CD4-positive, alpha-beta T cell treated with Interleukin-6 at 100 ng/mL for 8 hours (primary cell): Measurements from ENCODE around the gene TBRG4.
A peak's percentile ranks its signal among the peaks of the same experiment; 100 is the strongest.
"Not testable (repeated sequence)": the region's sequence is repeated elsewhere in the genome, so short reads cannot be mapped to it uniquely, and the experiment has no call there.

Source experiments
- DNase-seq: peaks from one replicate; pipeline ENCODE4 v3.0.0-alpha.2; 2020; ENCODE audit warnings: mixed read lengths, low spot score

TBRG4 gene

DNA sequence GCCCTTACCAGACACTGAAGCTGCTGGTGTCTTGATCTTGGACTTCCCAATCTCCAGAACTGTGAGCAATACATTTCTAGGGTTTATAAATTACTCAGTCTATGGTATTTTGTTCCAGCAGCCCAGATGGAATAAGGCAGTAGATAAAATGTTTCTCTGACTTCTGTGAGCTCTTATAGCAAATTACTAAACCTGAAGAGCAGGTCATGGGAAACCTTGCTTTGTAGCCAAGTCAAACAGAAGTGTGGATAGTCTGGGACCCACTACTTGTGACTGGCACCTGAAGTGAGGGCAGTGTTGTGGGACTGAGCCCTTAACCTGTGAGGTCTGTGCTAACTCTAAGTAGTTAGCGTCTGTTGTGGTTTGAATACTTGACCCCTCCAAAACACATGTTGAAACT, 4.6 kb upstream of the TBRG4 start:
- no peak for DNase-seq

DNA sequence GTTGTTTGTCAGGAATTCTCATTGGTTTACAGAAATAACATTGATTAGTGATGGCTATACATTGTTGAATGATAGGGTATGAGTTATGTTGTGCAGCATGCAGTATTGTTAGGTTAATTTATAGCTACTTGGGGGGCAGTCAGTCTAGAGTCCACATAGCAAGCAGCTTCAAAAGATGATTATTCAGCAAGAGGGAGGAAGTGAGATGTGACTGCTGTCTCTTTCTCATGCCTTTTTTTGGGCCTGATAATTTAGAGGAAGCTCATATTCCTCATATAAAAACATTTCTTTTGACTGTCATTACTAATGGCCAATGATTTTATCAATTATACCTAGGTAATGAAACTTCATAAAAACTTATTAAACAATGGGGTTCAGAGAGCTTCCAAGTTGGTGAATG, 3.4 kb upstream of the TBRG4 start:
- DNase-seq = no peak

- not testable (repeated sequence) for DNase-seq
Measured at GRCh38 chr7:45114257-45114656, 2.8 kb upstream of the TBRG4 start.

GRCh38 chr7:45112648-45113047, 1.2 kb upstream of the TBRG4 start:
- DNase-seq = no peak

DNA sequence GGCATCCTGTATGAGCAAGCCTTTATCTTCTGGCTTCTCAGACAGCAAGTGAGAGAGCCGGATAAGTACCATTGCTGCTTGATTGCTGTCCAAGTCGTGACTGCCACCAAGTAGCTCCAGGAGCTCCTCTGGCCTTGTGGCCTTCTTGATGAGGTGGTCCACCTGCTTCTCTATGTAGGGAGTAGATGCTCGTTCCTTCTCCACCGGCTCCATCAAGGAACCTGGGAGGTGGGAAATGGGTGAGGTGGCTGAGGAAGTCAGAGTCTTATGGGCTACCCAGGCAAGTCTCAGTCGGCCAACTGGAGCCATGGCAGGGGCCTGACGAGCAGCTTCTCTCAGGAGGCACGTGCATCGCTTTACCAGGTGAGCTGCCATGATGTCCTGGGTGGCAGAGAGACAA, 2.6 kb downstream of the TBRG4 start:
- DNase-seq = no peak

DNA sequence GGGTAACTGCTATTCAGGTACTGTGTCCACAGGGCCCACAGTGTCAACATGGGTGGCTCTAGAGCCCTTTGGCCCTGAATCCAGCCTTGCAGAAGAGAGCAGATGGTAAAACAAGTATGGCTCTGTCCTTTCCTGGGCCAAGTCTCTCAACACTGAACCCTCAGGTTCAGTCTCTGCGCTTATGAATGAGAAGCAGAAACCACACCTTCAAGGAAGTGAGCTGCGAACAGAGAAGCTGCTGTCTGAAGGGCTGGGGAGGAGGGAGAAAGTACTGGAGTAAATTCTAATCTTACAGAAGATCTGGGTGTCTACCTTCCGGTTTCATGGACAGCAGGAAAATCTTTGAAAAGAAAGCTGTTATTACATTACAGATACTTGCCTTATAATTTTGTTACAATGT, 4.1 kb downstream of the TBRG4 start:
- no peak for DNase-seq

- no peak for DNase-seq
Measured at GRCh38 chr7:45106820-45107219, 4.7 kb downstream of the TBRG4 start.

- DNase-seq = no peak
Measured at GRCh38 chr7:45105588-45106188, 5.8 kb downstream of the TBRG4 start.

GRCh38 chr7:45104844-45105587, 6.5 kb downstream of the TBRG4 start:
- DNase-seq = no peak

- DNase-seq = no peak
Measured at GRCh38 chr7:45103958-45104843, 7.3 kb downstream of the TBRG4 start.

DNA sequence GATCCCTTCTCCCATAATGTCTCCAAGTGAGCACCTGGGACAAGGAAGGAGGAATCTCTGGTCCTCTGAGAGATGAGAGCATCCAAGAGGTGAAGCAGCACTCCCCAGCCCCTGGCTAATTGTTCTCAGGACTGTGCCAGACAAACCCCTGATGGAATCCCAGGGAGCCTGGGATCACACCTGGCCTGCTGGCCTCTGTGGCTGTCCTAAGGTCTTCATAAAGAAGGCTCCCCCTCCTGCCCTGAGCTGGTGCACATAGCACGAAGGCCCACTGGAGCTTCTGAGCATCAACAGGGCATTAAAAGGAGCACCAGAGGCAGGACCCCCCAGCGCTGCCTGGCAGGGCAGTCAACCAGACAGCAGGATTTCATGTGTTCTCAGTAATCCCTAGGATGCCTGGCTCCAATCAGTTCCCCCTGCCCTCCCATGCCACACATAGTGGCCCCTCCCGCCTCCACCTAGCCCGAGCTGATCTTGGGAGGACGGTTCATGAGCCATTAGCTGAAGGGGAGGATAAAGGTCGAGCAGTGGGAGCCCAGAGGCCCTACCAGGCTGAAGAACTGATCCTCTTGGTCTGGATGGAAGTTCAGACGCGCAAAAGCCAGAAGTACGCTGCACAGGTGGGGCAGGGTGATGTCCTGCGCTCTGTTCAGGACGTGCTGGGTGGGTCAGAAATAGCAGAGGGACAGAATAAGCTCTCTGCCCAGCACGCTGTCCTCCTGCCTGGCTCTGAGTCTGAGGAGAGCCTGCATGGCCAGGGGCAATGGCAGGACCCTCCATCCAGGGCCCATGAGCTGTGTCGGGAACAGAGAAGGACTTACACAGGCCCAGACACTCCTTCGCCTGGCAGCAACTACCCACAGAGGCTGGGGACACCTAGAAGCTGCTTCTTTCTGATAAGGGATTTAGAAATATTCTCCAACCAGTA, 8.4 kb downstream of the TBRG4 start:
- no peak for DNase-seq

- DNase-seq = no peak
Measured at GRCh38 chr7:45101748-45102147, 9.7 kb downstream of the TBRG4 start.

DNA sequence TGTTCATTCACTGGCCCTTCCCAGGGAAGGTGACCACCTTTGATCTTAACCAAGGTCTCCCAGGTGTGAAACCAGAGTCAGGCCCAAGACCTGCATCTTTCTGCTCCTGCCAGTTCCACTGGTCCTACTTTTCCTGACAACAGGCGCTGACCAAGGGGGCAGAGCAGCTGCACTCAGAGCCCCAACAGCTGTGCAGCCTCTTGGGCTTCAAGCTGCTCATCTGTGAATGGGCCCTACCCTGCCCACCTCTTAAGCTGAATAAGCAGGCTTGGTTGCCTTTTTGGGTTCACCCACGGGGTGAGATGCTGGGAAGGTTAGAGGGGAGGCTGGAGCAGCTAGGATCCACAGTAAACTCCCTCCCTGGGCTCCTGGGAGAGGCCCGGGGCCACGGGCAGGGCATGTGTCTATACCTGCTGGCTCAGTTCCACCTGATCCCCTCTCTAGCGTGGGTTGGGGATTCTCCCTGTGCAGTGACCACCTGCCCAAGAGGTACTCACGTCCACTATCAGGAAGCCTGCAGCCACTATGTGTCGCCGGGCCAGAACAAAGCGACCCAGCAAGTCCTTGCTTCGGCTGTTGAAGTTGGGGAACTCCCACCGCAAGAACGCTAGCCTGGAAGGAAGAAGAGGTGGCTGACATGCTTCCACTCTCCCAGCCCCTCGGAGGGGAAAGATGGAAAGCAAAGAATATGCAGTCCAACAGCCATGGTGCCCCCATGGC, 10.6 kb downstream of the TBRG4 start:
- DNase-seq = no peak

GRCh38 chr7:45099891-45100760, 11.4 kb downstream of the TBRG4 start:
- no peak for DNase-seq

DNA sequence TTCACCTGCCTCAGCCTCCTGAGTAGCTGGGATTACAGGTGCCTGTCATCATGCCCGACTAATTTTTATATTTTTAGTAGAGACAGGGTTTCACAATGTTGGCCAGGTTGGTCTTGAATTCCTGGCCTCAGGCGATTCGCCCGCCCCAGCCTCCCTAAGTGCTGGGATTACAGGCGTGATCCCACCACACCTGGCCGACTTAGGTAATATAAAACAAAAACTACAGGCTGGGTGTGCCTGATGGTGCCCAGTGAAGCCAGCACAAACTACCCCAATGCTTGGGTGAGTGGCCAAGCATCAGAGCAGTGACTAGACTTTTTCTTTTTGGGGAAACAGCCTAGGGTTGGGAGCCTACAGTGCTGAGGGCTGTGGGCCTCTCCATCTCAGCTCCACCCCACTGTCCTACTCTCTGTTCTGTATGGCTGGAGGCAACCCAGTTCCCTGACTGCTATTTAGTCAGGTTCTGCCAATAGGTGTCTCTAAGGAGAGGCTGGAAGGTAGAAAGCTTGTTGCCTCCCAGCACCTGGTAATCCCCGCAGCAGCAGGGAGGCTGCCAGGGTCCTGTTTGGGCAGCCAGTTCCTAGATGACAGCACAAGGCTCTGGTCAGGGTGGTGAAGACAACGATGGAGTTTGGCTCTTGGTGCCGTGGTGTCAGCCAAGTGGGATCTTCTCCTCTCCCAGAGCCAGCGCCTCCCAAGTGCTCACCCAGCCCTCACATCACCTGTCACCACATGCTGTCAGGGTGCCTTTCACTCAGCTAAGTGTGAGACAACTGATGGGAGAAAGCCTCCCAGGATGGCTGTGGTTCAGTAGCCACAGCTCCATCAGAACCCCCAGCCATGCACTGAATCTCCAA, 12.3 kb downstream of the TBRG4 start:
- no peak for DNase-seq

- no peak for DNase-seq
Measured at GRCh38 chr7:45092931-45093235, 18.6 kb downstream of the TBRG4 start.

DNA sequence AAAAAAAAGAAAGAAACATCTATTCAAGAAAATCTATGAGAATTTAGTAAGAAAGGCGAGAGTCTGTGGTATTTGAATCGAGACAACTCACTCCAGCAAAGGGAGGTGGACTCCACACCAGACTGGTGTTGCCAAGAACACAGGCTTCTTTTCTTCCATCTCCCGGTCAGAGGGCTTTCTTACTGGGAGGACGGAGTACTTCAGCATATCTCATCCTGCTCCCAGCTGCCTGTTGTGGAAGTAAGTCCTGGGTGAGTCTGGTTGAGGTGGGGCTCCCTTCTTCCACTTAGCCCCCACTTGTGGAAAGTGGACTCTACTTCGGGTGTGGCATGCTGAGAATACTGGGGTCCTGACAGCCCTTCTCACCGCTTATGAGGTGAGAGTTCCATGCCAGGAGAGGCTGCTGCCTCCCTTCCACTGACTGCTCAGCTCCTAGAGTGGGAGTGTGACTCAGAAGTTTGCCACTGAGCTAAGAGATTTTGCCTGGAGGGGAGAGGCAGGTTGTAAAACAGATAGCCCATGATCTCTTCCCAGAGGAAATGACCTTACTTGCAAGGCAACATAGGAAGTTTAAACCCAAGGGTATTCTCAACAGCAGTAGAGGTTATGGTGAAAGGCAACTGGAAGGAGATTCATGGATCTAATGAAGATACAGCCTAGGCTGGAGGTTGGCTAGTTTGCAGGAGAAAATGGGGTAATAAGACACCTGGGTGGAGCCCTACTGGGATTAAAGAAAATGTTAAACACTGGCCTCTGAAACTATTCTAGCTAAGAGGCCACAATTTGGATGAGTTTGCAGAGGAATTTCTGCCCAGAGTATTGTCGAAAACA, 19.2 kb downstream of the TBRG4 start:
- DNase-seq = no peak

DNA sequence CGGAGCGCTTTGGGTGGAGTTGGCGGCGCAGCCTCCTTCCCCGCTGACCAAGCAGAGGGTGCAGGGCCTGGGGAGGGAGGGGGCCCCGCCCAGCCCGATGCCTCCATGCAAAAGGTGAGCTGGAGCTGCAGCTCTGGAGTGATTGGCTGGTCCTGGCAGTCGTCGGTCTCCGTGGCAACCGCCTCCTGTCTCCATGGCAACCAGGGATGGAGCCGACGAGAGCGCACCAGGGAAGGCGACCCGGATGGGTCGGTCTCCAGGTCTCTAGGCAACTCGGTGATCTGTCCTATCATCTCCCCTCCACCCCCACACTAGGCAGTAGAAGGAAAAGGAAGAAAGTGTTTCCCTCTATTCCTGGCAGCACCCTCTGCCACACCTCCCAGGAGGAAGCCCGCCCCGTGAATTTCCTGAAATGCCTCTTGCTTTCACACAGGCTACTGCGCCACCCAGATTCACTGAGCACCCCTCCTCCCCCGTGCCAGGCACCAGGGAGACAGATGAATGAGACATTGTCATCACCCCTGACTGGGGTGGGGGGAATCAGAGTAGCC, 22.1 kb downstream of the TBRG4 start:
- peak; percentile 38 for DNase-seq
